Liver (tissue), 3 donors: ENCODE measurements around the gene WDR37.

ENCODE experiments used
- GABPA ChIP-seq, 2 donors: IDR thresholded peaks in 1 of 2; conservative IDR thresholded peaks in 1 of 2; 2 replicates each; pipeline ENCODE4 v1.6.1; 2016; ENCODE audit warnings: antibody characterized with exemption in 2 of 2, mild to moderate bottlenecking in 1 of 2, moderate library complexity in 1 of 2
- SP1 ChIP-seq: IDR thresholded peaks from 2 replicates; pipeline ENCODE4 v1.6.1; 2018; ENCODE audit warnings: antibody characterized with exemption, mild to moderate bottlenecking
- YY1 ChIP-seq: IDR thresholded peaks from 2 replicates; pipeline ENCODE4 v1.6.1; 2016; ENCODE audit warnings: antibody characterized with exemption, mild to moderate bottlenecking
- TF ChIP-seq, protein P1 (sequence below): IDR thresholded peaks from 2 replicates; pipeline ENCODE4 v1.6.1; 2016; ENCODE audit warnings: antibody characterized with exemption
- TF ChIP-seq, protein P2 (sequence below): fragments of 150-350 bp; IDR thresholded peaks from 2 replicates; pipeline ENCODE4 v1.5.1; 2017; ENCODE audit warnings: improper control_type of control experiment, low read depth, low read length; ENCODE audit not compliant: missing input control
- TF ChIP-seq, protein P3 (sequence below): IDR thresholded peaks from 2 replicates; pipeline ENCODE4 v1.6.1; 2016; ENCODE audit warnings: antibody characterized with exemption
- donor health status: healthy.
- donor health status: healthy.

DNA sequence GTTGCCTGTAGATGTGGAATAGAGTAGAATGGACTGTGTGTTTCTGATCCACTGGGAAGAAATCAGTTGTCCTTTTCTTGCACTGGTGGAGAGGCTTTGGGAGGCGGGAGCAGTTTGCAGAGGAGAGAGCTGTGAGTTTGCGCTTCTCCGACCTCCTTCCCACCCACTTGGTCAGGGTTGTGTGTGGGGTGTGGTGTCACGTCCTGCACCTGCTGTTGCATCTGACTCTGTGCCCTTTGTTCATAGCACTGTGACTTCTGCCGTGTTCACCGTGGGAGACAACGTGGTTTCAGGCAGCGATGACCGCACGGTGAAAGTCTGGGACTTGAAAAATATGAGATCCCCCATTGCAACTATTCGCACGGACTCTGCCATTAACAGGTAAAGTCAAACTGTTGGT is 67.8 kb downstream of the WDR37 start:
- TF ChIP-seq, protein P1, sequence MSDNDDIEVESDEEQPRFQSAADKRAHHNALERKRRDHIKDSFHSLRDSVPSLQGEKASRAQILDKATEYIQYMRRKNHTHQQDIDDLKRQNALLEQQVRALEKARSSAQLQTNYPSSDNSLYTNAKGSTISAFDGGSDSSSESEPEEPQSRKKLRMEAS = no peak
- TF ChIP-seq SP1 (no peak), GABPA (IDR thresholded peaks at IDR 0.05 in 1 of 2, conservative IDR thresholded peaks at IDR 0.05 in 1 of 2) (no peak), YY1 (no peak)
- TF ChIP-seq, protein P2, sequence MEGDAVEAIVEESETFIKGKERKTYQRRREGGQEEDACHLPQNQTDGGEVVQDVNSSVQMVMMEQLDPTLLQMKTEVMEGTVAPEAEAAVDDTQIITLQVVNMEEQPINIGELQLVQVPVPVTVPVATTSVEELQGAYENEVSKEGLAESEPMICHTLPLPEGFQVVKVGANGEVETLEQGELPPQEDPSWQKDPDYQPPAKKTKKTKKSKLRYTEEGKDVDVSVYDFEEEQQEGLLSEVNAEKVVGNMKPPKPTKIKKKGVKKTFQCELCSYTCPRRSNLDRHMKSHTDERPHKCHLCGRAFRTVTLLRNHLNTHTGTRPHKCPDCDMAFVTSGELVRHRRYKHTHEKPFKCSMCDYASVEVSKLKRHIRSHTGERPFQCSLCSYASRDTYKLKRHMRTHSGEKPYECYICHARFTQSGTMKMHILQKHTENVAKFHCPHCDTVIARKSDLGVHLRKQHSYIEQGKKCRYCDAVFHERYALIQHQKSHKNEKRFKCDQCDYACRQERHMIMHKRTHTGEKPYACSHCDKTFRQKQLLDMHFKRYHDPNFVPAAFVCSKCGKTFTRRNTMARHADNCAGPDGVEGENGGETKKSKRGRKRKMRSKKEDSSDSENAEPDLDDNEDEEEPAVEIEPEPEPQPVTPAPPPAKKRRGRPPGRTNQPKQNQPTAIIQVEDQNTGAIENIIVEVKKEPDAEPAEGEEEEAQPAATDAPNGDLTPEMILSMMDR = no peak
- TF ChIP-seq, protein P3, sequence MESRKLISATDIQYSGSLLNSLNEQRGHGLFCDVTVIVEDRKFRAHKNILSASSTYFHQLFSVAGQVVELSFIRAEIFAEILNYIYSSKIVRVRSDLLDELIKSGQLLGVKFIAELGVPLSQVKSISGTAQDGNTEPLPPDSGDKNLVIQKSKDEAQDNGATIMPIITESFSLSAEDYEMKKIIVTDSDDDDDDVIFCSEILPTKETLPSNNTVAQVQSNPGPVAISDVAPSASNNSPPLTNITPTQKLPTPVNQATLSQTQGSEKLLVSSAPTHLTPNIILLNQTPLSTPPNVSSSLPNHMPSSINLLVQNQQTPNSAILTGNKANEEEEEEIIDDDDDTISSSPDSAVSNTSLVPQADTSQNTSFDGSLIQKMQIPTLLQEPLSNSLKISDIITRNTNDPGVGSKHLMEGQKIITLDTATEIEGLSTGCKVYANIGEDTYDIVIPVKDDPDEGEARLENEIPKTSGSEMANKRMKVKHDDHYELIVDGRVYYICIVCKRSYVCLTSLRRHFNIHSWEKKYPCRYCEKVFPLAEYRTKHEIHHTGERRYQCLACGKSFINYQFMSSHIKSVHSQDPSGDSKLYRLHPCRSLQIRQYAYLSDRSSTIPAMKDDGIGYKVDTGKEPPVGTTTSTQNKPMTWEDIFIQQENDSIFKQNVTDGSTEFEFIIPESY = no peak
